ENCODE data around the gene TMEM218. TPM values are rescaled to one million over a fixed set of nuclear protein-coding genes. Genes with fewer than 3 reads are reported as not detected.

TMEM218 gene
- total and polyA plus RNA-seq, 2 of the 8 experiments (the other 6 are each of a cell fraction or from before 2014, with no cell fraction given), result 17.0 to 33.5 TPM

DNA sequence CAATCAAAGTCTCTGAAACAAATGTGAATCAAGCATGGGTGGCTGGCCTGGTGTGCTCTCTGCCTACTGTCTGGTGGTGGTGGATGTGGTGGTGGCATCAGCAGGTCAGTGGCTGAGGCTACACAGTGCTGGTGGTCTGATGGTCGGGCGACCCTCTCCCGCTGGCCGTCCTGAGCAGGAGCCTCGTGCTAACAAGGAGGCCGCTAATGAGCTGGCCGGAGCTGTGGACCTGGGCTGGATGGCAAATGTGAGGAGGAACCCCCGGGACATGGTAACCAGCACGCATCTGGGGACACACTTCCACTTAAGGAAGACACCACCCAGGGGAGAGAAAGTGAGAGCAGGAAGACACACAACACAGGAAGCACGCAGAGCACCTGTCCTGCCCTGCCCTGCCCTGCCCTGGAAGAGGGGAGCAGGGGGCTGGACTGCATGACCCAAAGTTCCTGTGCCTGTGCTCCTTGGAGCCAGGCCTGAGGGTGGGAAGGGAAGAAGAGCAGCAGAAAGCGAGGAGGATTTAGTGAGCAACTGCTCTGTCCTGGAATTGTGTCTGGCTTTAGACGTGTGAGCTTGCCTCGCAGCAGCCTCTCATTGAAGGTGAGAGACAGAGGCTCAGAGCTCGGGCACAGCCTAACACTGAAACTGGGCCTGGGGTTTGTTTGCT is 24.7 kb downstream of the TMEM218 start (continued):
- no peak for TF ChIP-seq SP4 (IDR thresholded peaks at IDR 0.05; ENCODE audit: low read length)
